Panc1 (cell line): ENCODE results near the gene EMP2.

Experiments
- CTCF ChIP-seq: fragments of 450-650 bp; IDR thresholded peaks from 2 replicates; pipeline ENCODE4 v1.5.1; 2017; ENCODE audit warnings: mild to moderate bottlenecking
- POLR2AphosphoS5 ChIP-seq: IDR thresholded peaks from 2 replicates; pipeline ENCODE4 v1.6.1; 2012; ENCODE audit warnings: mild to moderate bottlenecking, low read depth, low read length, moderate library complexity
- REST ChIP-seq, 2 experiments: IDR thresholded peaks; 2 replicates each; pipeline ENCODE4 v1.6.1; 2011 to 2012; ENCODE audit warnings: low read depth in 2 of 2, control low read depth in 1 of 2, low read length in 1 of 2, mild to moderate bottlenecking in 1 of 2, moderate library complexity in 1 of 2; ENCODE audit not compliant: insufficient read depth in 1 of 2
- SIN3A ChIP-seq: IDR thresholded peaks from 2 replicates; pipeline ENCODE4 v1.6.1; 2012; ENCODE audit warnings: low read depth, mild to moderate bottlenecking, low read length, moderate library complexity, borderline replicate concordance; ENCODE audit not compliant: insufficient read depth
- TCF7L2 ChIP-seq: IDR thresholded peaks from 2 replicates; pipeline ENCODE4 v1.6.1; 2011; ENCODE audit warnings: mild to moderate bottlenecking, low read depth, low read length, inconsistent platforms

GRCh38 chr16:10519929-10520868 is 60.2 kb downstream of the EMP2 start:
- TF ChIP-seq REST (IDR thresholded peaks at IDR 0.05; ENCODE audit: insufficient read depth in 1 of 2, low read depth in 2 of 2, low read length in 1 of 2): no peak
- no peak for TF ChIP-seq CTCF
- TF ChIP-seq POLR2AphosphoS5: no peak
- no peak for TF ChIP-seq SIN3A
- TF ChIP-seq TCF7L2: no peak
